HFF-Myc (cell line): ENCODE measurements around the gene NAALAD2.

ENCODE experiments used
- DNase-seq: peaks from one replicate; pipeline ENCODE4 v3.0.0-alpha.2; 2011; ENCODE audit warnings: low read depth; ENCODE audit errors: extremely low read depth
- H3K4me3 ChIP-seq: replicated peaks from 2 replicates; pipeline ENCODE4 v1.5.1; 2011; ENCODE audit warnings: low read depth, mild to moderate bottlenecking, control low read depth, low read length
- CTCF ChIP-seq: IDR thresholded peaks from 2 replicates; pipeline ENCODE4 v1.5.1; 2012; ENCODE audit warnings: mild to moderate bottlenecking, low read depth, low read length, control low read depth; ENCODE audit errors: missing control alignments

NAALAD2 gene

GRCh38 chr11:90218606-90219005 lies 84.1 kb downstream of the NAALAD2 start:
- no peak for DNase-seq
- no peak for TF ChIP-seq CTCF
- no peak overlapping the region for H3K4me3 ChIP-seq

- DNase-seq = no peak
- no peak for TF ChIP-seq CTCF
- H3K4me3 ChIP-seq = no peak overlapping the region
Measured at GRCh38 chr11:90219438-90219837, 85.0 kb downstream of the NAALAD2 start.

GRCh38 chr11:90220391-90220790 lies 85.9 kb downstream of the NAALAD2 start:
- no peak for DNase-seq

GRCh38 chr11:90221803-90222458 lies 87.5 kb downstream of the NAALAD2 start:
- TF ChIP-seq CTCF = no peak
- no peak for DNase-seq

More at GRCh38 chr11:90220391-90220790, 85.9 kb downstream of the NAALAD2 start:
- H3K4me3 ChIP-seq = peak overlapping the region; percentile 76
- TF ChIP-seq CTCF = no peak

GRCh38 chr11:90222459-90223247 lies 88.2 kb downstream of the NAALAD2 start, which contains the start of gene CHORDC1:
Gene CHORDC1 (minus strand): TSS chr11:90223049. CDS start chr11:90222954, 95 bp downstream.
- TF ChIP-seq CTCF = no peak
- peak; percentile 33 for DNase-seq
- H3K4me3 ChIP-seq = peak within 1 kb of the TSS; percentile 76

More at GRCh38 chr11:90221803-90222458, 87.5 kb downstream of the NAALAD2 start:
- peak overlapping the region; percentile 76 for H3K4me3 ChIP-seq

GRCh38 chr11:90223248-90223585 lies 88.8 kb downstream of the NAALAD2 start:
- TF ChIP-seq CTCF = no peak
- H3K4me3 ChIP-seq = peak overlapping the region; percentile 76
- DNase-seq = no peak
